Measurements from ENCODE around the gene SHC1. TPM values are rescaled to one million over a fixed set of nuclear protein-coding genes. Genes with fewer than 3 reads are reported as not detected.

The SHC1 gene, protein sequence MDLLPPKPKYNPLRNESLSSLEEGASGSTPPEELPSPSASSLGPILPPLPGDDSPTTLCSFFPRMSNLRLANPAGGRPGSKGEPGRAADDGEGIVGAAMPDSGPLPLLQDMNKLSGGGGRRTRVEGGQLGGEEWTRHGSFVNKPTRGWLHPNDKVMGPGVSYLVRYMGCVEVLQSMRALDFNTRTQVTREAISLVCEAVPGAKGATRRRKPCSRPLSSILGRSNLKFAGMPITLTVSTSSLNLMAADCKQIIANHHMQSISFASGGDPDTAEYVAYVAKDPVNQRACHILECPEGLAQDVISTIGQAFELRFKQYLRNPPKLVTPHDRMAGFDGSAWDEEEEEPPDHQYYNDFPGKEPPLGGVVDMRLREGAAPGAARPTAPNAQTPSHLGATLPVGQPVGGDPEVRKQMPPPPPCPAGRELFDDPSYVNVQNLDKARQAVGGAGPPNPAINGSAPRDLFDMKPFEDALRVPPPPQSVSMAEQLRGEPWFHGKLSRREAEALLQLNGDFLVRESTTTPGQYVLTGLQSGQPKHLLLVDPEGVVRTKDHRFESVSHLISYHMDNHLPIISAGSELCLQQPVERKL
- 100 to 1,000 TPM; 134 to 144 TPM for total RNA-seq
- 100 to 1,000 TPM; 120 to 148 (median 127) TPM for polyA plus RNA-seq (ENCODE audit: insufficient read length in 6 of 6)
- long read RNA-seq, donor 1, transcript SHC1-205 (13 exons, 3,062 nt), result minor isoform, 8 of 324 reads
- long read RNA-seq, donor 1, transcript SHC1-210 (12 exons, 3,481 nt), result major isoform, 10 of 324 reads
- long read RNA-seq, donor 1, transcript SHC1-202 (12 exons, 3,472 nt), result minor isoform, 5 of 324 reads
- long read RNA-seq, donor 1, partial matches to known transcripts, result 279 of 324 reads
- long read RNA-seq, donor 1, other reads (novel, unspliced or antisense), result 21 of 324 reads
- long read RNA-seq, donor 2, transcript SHC1-210 (12 exons, 3,481 nt), result major isoform, 7 of 259 reads
- long read RNA-seq, donor 2, partial matches to known transcripts, result 25 of 259 reads
- long read RNA-seq, donor 2, other reads (novel, unspliced or antisense), result 224 of 259 reads
- long read RNA-seq, donor 3, transcript SHC1-210 (12 exons, 3,481 nt), result minor isoform, 12 of 233 reads
- long read RNA-seq, donor 3, transcript SHC1-202 (12 exons, 3,472 nt), result major isoform, 13 of 233 reads
- long read RNA-seq, donor 3, partial matches to known transcripts, result 0 of 233 reads
- long read RNA-seq, donor 3, other reads (novel, unspliced or antisense), result 201 of 233 reads
- long read RNA-seq, donor 4, partial matches to known transcripts, result 1 of 11 reads
- long read RNA-seq, donor 4, other reads (novel, unspliced or antisense), result 6 of 11 reads
- long read RNA-seq, donor 5, transcript SHC1-210 (12 exons, 3,481 nt), result major isoform, 6 of 164 reads
- long read RNA-seq, donor 5, partial matches to known transcripts, result 10 of 164 reads
- long read RNA-seq, donor 5, other reads (novel, unspliced or antisense), result 142 of 164 reads
- long read RNA-seq, donor 6, transcript SHC1-210 (12 exons, 3,481 nt), result minor isoform, 6 of 272 reads
- long read RNA-seq, donor 6, transcript SHC1-202 (12 exons, 3,472 nt), result major isoform, 7 of 272 reads
- long read RNA-seq, donor 6, partial matches to known transcripts, result 8 of 272 reads
- long read RNA-seq, donor 6, other reads (novel, unspliced or antisense), result 247 of 272 reads
- long read RNA-seq, donor 7, transcript SHC1-210 (12 exons, 3,481 nt), result major isoform, 11 of 22 reads
- long read RNA-seq, donor 7, transcript SHC1-205 (13 exons, 3,062 nt), result minor isoform, 6 of 22 reads
- long read RNA-seq, donor 7, partial matches to known transcripts, result 0 of 22 reads
- long read RNA-seq, donor 7, other reads (novel, unspliced or antisense), result 0 of 22 reads
- long read RNA-seq, donor 8, transcript SHC1-202 (12 exons, 3,472 nt), result minor isoform, 5 of 151 reads
- long read RNA-seq, donor 8, transcript SHC1-210 (12 exons, 3,481 nt), result major isoform, 10 of 151 reads
- long read RNA-seq, donor 8, partial matches to known transcripts, result 19 of 151 reads
- long read RNA-seq, donor 8, other reads (novel, unspliced or antisense), result 112 of 151 reads
- long read RNA-seq, donor 9, partial matches to known transcripts, result 0 of 2 reads
- long read RNA-seq, donor 9, other reads (novel, unspliced or antisense), result 0 of 2 reads
- long read RNA-seq, donor 10, partial matches to known transcripts, result 1 of 10 reads
- long read RNA-seq, donor 10, other reads (novel, unspliced or antisense), result 7 of 10 reads
- long read RNA-seq, donor 11, partial matches to known transcripts, result 0 of 3 reads
- long read RNA-seq, donor 11, other reads (novel, unspliced or antisense), result 0 of 3 reads
- long read RNA-seq, donor 12, transcript SHC1-210 (12 exons, 3,481 nt), result major isoform, 7 of 158 reads
- long read RNA-seq, donor 12, partial matches to known transcripts, result 6 of 158 reads
- long read RNA-seq, donor 12, other reads (novel, unspliced or antisense), result 136 of 158 reads

- DNase-seq (peak; percentile 89 to 95 (median 94)), ATAC-seq (peak; percentile 44)
- no peaks in the 10 kb centered on the region for H3K27me3 ChIP-seq
- H3K27ac ChIP-seq, result peak within 1 kb of the TSS; percentile 98 to 99
- H3K4me1 ChIP-seq, result peaks cover 41 to 73% of the 10 kb centered on the region in 2 donors
- H3K9me3 ChIP-seq, result no peaks in the 10 kb centered on the region
- TF ChIP-seq CTCF (IDR thresholded peaks at IDR 0.05), result no peak
- H3K4me3 ChIP-seq, result peak within 1 kb of the TSS; percentile 43 to 68
- intact Hi-C loops (cut with DNase I), result no loop called here
- H3K36me3 ChIP-seq, result peaks cover 0 to 35% of the 10 kb centered on the region in 2 donors
Observed at GRCh38 chr1:154970631-154971340, at the start of gene SHC1. SHC1 (minus strand) TSS chr1:154970747; CDS start chr1:154970526, 221 bp downstream.

- H3K4me1 ChIP-seq, result peaks cover 20 to 49% of the 10 kb centered on the region in 2 donors
- peaks cover 0 to 46% of the 10 kb centered on the region in 2 donors for H3K36me3 ChIP-seq
- TF ChIP-seq CTCF (IDR thresholded peaks at IDR 0.05), result no peak
- no peak overlapping the region for H3K4me3 ChIP-seq
- intact Hi-C loops (cut with DNase I), result no loop called here
- no peaks in the 10 kb centered on the region for H3K9me3 ChIP-seq
- no peak for ATAC-seq
- no peak overlapping the region for H3K27ac ChIP-seq
- DNase-seq, result no peak
- H3K27me3 ChIP-seq, result no peaks in the 10 kb centered on the region
Observed at GRCh38 chr1:155019377-155020245, 49.1 kb upstream of the SHC1 start.

DNA sequence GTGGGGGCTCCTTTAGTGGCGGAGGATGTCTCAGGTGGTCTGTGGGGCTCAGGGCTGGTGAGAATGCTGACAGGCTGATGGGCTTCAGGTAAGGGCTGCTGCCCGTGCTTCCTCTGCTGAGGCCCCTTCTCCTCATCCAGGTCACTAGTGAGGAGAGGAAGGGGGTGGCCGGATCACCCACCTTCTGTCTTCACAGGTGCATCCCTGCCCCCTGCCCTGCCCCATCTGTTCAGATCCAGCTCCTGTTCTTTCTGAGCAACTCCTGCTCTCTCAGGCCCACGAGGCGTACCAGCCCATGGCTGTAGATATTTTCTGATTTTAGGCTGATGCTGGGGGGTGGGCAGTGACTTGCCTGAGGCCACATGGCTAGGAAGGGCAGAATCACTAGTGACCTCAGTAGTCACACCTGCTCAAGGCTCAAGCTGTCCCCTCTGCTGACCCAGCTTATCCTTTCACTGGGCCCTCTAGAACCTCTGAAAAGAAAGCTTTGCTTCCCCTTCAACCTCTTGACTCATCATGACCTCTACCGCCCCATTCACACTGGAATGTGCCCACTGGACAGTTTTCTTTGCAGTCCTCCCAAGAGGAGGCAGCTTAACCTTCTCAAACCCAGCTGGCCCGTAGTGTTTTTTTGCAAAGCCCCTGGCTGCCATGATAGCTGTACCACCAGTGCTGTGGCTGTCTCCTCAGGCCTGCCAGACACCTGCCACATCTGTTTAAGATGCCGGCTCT, 48.2 kb upstream of the SHC1 start:
- no peak for ATAC-seq
- Histone ChIP-seq H3K27ac (peak overlapping the region in 1 of 2 donors; percentile 13), H3K27me3 (no peaks in the 10 kb centered on the region), H3K4me3 (no peak overlapping the region), H3K4me1 (peaks cover 20 to 57% of the 10 kb centered on the region in 2 donors), H3K9me3 (no peaks in the 10 kb centered on the region), H3K36me3 (peaks cover 0 to 55% of the 10 kb centered on the region in 2 donors)
- intact Hi-C loops (cut with DNase I), result no loop called here
- no peak for DNase-seq
- no peak for TF ChIP-seq CTCF (IDR thresholded peaks at IDR 0.05)

Measured in left lung (tissue), 14 donors.